K562 (cell line): ENCODE data around the gene PMPCB. TPM values are rescaled to one million over a fixed set of nuclear protein-coding genes. Genes with fewer than 3 reads are reported as not detected.

ENCODE experiments used
- CC2D1A ChIP-seq: fragments of 450-650 bp; IDR thresholded peaks from 2 replicates; pipeline ENCODE4 v1.6.1; 2017; ENCODE audit warnings: mild to moderate bottlenecking
- DACH1 ChIP-seq: fragments of 450-650 bp; IDR thresholded peaks from 2 replicates; pipeline ENCODE4 v1.6.1; 2018; ENCODE audit not compliant: partially characterized antibody
- EGR1 ChIP-seq: fragments of 450-650 bp; conservative IDR thresholded peaks from 2 replicates; pipeline ENCODE4 v1.6.1; 2017; ENCODE audit warnings: mild to moderate bottlenecking
- HNRNPL ChIP-seq: fragments of 200-400 bp; formaldehyde crosslinking; IDR thresholded peaks from 2 replicates; pipeline ENCODE4 v1.6.1; 2017; ENCODE audit warnings: low read depth, mild to moderate bottlenecking, low read length
- IFI16 ChIP-seq: fragments of 250-450 bp; sonication (Bioruptor Pico); IDR thresholded peaks from 2 replicates; pipeline ENCODE4 v2.1.2; 2022; ENCODE audit warnings: mild to moderate bottlenecking, inconsistent platforms
- LARP7 ChIP-seq: fragments of 450-650 bp; IDR thresholded peaks from 2 replicates; pipeline ENCODE4 v1.6.1; 2016
- MTA2 ChIP-seq: fragments of 450-650 bp; IDR thresholded peaks from 2 replicates; pipeline ENCODE4 v1.6.1; 2016; ENCODE audit warnings: low read depth
- NFE2 ChIP-seq: IDR thresholded peaks from 2 replicates; pipeline ENCODE4 v1.6.1; 2014; ENCODE audit warnings: antibody characterized with exemption, low read depth
- PCBP2 ChIP-seq: fragments of 200-400 bp; formaldehyde crosslinking; IDR thresholded peaks from 2 replicates; pipeline ENCODE4 v1.6.1; 2018; ENCODE audit warnings: low read length, low read depth, mild to moderate bottlenecking, moderate library complexity; ENCODE audit not compliant: poor library complexity, severe bottlenecking
- POLR2G ChIP-seq: fragments of 200-400 bp; formaldehyde crosslinking; IDR thresholded peaks from 2 replicates; pipeline ENCODE4 v1.6.1; 2017; ENCODE audit warnings: low read depth, mild to moderate bottlenecking, antibody characterized with exemption, low read length, moderate library complexity
- SMAD3 ChIP-seq: fragments of 450-650 bp; formaldehyde crosslinking; conservative IDR thresholded peaks from 2 replicates; pipeline ENCODE4 v1.4.0; 2020; ENCODE audit warnings: mild to moderate bottlenecking
- SREBF1 ChIP-seq: fragments of 150-350 bp; IDR thresholded peaks from 2 replicates; pipeline ENCODE4 v1.6.1; 2014; ENCODE audit warnings: antibody characterized with exemption, low read depth, low read length, borderline replicate concordance
- ZNF184 ChIP-seq: sonication (generic); formaldehyde crosslinking; IDR thresholded peaks from 2 replicates; pipeline ENCODE4 v1.5.0; 2020; ENCODE audit warnings: missing genetic modification reagents
- ZNF282 ChIP-seq: sonication (generic); formaldehyde crosslinking; IDR thresholded peaks from 2 replicates; pipeline ENCODE4 v1.8.1; 2023; ENCODE audit warnings: missing genetic modification reagents
- ZZZ3 ChIP-seq: fragments of 450-650 bp; IDR thresholded peaks from 2 replicates; pipeline ENCODE4 v1.6.1; 2016; ENCODE audit warnings: antibody characterized with exemption, mild to moderate bottlenecking, moderate library complexity
- polyA plus RNA-seq, 8 experiments: library from polyadenylated mRNA; depleted of rRNA in 4 of 8; stranded (reverse) in 5 of 8; unstranded in 3 of 8; fragments of >200 nt; fragmentation: Nextera tagmentation in 2 of 8; fragmentation: Illumina TruSeq in 1 of 8; extraction: Ambion mirVana in 2 of 8; extraction: Trizol in 1 of 8; gene quantifications; 2 replicates each; pipeline versions ENCODE4 v1.2.1 to v1.2.3, GENCODE V29; 2011 to 2014; ENCODE audit warnings: inconsistent platforms in 1 of 8, missing spikeins in 1 of 8
- total RNA-seq, 7 experiments: library from RNA; depleted of rRNA in 6 of 7; stranded (reverse); fragments of >200 nt in 6 of 7; fragmentation: Illumina TruSeq in 2 of 7; extraction: Trizol in 2 of 7; gene quantifications; 2 replicates each; pipeline versions ENCODE4 v1.2.1 to v1.2.3, GENCODE V29; 2011 to 2021; ENCODE audit warnings: low replicate concordance in 1 of 7
- TF ChIP-seq, protein P1 (sequence below), 2 experiments: fragments of 450-650 bp; IDR thresholded peaks; 2 replicates each; pipeline ENCODE4 v1.6.1; 2016; ENCODE audit warnings: mild to moderate bottlenecking in 2 of 2, borderline replicate concordance in 1 of 2, low read depth in 1 of 2, moderate library complexity in 1 of 2
- TF ChIP-seq, protein P2 (sequence below): fragments of 250-450 bp; sonication (Bioruptor Pico); IDR thresholded peaks from 2 replicates; pipeline ENCODE4 v1.9.0; 2021; ENCODE audit warnings: mild to moderate bottlenecking, inconsistent platforms

The PMPCB gene
- total and polyA plus RNA-seq, 9 of the 15 experiments (the other 6 are each of a cell fraction or from before 2014, with no cell fraction given): 61.2 to 209 (median 105) TPM

DNA sequence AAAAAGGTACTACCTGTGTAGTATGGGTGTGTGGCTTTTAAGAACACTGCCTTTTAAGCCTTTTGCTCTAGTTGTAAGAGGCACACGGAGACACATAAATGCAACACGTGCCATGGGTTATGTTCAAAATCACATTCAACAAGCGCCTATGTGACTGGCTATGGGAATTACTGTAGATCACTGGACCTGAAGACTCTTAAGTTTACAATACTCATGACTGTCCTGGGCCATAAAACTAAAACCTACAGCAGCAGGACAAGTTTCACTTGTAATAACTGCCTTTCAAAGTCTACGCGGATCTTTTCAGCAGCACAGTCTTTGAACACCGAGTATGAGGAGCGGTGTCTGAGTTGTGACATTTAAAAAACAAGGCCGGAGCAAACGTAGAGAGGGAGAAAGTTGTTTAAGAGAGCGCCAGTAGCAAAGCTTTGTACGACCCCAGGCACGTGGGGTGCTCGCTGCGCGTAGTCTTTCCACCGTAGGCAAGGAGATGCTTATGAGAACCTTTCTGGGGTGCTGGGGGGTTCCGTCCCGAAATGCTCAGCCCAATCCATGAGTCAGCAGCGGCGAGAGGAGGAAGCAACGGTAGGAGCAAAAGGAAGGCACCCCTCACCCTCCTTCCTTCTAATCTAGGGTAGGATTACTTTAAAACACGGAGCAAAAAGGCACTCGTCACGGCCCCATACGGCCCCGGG, 46.7 kb downstream of the PMPCB start (continued):
- TF ChIP-seq, protein P1, sequence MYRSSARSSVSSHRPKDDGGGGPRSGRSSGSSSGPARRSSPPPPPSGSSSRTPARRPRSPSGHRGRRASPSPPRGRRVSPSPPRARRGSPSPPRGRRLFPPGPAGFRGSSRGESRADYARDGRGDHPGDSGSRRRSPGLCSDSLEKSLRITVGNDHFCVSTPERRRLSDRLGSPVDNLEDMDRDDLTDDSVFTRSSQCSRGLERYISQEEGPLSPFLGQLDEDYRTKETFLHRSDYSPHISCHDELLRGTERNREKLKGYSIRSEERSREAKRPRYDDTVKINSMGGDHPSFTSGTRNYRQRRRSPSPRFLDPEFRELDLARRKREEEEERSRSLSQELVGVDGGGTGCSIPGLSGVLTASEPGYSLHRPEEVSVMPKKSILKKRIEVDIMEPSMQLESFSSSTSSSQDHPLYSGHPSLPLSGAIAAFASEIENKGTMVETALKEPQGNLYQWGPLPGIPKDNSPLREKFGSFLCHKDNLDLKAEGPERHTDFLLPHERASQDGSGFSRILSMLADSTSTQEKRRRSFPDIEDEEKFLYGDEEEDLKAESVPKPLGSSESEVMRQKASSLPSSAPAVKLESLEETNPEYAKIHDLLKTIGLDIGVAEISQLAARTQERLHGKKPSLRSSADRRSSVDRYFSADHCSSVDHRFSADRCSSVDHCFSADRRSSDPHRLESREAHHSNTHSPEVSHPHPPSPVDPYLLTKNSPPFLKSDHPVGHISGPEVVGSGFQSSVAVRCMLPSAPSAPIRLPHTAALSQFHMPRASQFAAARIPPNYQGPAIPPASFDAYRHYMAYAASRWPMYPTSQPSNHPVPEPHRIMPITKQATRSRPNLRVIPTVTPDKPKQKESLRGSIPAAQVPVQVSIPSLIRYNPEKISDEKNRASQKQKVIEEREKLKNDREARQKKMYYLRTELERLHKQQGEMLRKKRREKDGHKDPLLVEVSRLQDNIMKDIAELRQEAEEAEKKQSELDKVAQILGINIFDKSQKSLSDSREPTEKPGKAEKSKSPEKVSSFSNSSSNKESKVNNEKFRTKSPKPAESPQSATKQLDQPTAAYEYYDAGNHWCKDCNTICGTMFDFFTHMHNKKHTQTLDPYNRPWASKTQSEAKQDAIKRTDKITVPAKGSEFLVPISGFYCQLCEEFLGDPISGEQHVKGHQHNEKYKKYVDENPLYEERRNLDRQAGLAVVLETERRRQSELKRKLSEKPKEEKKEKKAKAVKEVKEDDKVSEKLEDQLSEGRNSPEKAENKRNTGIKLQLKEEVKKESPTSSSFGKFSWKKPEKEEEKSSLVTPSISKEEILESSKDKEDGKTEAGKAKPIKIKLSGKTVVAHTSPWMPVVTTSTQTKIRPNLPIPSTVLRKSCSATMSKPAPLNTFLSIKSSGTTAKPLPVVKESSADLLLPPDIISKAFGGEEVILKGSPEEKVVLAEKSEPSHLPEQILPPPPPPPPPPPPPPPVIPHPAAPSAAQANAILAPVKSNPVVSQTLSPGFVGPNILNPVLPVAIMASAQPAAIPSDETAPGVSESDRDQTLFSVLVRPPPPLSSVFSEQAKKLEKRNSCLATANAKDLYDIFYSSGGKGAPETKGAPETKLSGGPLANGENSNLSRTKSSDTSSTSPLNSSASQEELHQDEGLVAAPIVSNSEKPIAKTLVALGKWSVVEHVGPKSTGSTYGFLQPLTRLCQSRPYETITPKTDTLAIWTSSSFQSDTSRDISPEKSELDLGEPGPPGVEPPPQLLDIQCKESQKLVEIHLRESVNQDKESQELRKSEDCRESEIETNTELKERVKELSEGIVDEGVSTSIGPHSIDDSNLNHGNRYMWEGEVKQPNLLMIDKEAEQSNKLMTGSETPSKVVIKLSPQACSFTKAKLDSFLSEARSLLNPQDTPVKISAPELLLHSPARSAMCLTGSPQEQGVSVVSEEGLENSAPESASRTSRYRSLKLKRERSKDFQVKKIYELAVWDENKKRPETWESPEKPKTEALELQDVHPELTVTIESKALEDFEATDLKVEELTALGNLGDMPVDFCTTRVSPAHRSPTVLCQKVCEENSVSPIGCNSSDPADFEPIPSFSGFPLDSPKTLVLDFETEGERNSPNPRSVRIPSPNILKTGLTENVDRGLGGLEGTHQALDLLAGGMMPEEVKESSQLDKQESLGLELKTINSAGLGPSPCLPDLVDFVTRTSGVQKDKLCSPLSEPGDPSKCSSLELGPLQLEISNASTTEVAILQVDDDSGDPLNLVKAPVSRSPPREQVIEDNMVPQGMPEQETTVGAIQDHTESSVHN (IDR thresholded peaks at IDR 0.05; ENCODE audit: borderline replicate concordance in 1 of 2, low read depth in 1 of 2): no peak
- TF ChIP-seq ZNF184 (CRISPR knock-in tag) (no peak), ZZZ3 (no peak), EGR1 (no peak), LARP7 (no peak; the same call in 1 of the 2 replicates), ZNF282 (no peak), HNRNPL (no peak), PCBP2 (no peak), DACH1 (no peak), POLR2G (no peak), SMAD3 (CRISPR knock-in tag) (0 out of 2 replicates have a peak, but pooled peaks have one; percentile 17), NFE2 (peak; percentile 42; the same call in 1 of the 2 replicates), SREBF1 (no peak), MTA2 (no peak), IFI16 (no peak), CC2D1A (no peak)
- TF ChIP-seq, protein P2, sequence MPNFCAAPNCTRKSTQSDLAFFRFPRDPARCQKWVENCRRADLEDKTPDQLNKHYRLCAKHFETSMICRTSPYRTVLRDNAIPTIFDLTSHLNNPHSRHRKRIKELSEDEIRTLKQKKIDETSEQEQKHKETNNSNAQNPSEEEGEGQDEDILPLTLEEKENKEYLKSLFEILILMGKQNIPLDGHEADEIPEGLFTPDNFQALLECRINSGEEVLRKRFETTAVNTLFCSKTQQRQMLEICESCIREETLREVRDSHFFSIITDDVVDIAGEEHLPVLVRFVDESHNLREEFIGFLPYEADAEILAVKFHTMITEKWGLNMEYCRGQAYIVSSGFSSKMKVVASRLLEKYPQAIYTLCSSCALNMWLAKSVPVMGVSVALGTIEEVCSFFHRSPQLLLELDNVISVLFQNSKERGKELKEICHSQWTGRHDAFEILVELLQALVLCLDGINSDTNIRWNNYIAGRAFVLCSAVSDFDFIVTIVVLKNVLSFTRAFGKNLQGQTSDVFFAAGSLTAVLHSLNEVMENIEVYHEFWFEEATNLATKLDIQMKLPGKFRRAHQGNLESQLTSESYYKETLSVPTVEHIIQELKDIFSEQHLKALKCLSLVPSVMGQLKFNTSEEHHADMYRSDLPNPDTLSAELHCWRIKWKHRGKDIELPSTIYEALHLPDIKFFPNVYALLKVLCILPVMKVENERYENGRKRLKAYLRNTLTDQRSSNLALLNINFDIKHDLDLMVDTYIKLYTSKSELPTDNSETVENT: no peak
